DND-41 (cell line): ENCODE results near the gene ZSCAN2.

ENCODE experiments used
- ATAC-seq: fragments of 200-7000 bp; cut with Tn5 transposase; 3 replicates; pipeline ENCODE4 v1.9.1; 2021; ENCODE audit warnings: low read depth; ENCODE audit not compliant: insufficient read depth
- DNase-seq: peaks from one replicate; pipeline ENCODE4 v3.0.0-alpha.2; 2020
- H2AFZ ChIP-seq: 2 replicates; pipeline ENCODE4 v1.6.0; 2012; ENCODE audit warnings: low read depth, low read length
- H3K27ac ChIP-seq: 2 replicates; pipeline ENCODE4 v1.5.1; 2012; ENCODE audit warnings: low read length, inconsistent platforms
- H3K27me3 ChIP-seq: fragments of 200-600 bp; sonication (generic); 2 replicates; pipeline ENCODE4 v1.6.0; 2012; ENCODE audit warnings: low read length, mild to moderate bottlenecking, inconsistent platforms; ENCODE audit not compliant: insufficient read depth, poor library complexity
- H3K36me3 ChIP-seq: 2 replicates; pipeline ENCODE4 v1.5.1; 2012; ENCODE audit warnings: low read length, inconsistent platforms; ENCODE audit not compliant: insufficient read depth
- H3K4me1 ChIP-seq: 2 replicates; pipeline ENCODE4 v1.5.1; 2012; ENCODE audit warnings: mild to moderate bottlenecking, low read length; ENCODE audit not compliant: insufficient read depth
- H3K4me2 ChIP-seq: 2 replicates; pipeline ENCODE4 v1.6.0; 2012; ENCODE audit warnings: mild to moderate bottlenecking, moderate library complexity, low read length, inconsistent platforms; ENCODE audit not compliant: insufficient read depth
- H3K4me3 ChIP-seq, 2 experiments: fragments of 200-600 bp in 1 of 2; shearing (Covaris generic) in 1 of 2; 2 replicates each; pipeline ENCODE4 v1.5.1; 2012 to 2016; ENCODE audit warnings: inconsistent platforms in 2 of 2, low read length in 2 of 2, mild to moderate bottlenecking in 2 of 2, low read depth in 1 of 2, moderate library complexity in 1 of 2
- H3K79me2 ChIP-seq: 2 replicates; pipeline ENCODE4 v1.6.0; 2012; ENCODE audit warnings: low read length, inconsistent platforms; ENCODE audit not compliant: insufficient read depth
- H3K9ac ChIP-seq: 2 replicates; pipeline ENCODE4 v1.6.0; 2012; ENCODE audit warnings: low read depth, mild to moderate bottlenecking, inconsistent platforms, low read length, moderate library complexity
- H3K9me3 ChIP-seq: 2 replicates; pipeline ENCODE4 v1.5.1; 2012; ENCODE audit warnings: low read length, moderate library complexity, mild to moderate bottlenecking, inconsistent platforms; ENCODE audit not compliant: insufficient read depth, severe bottlenecking
- H4K20me1 ChIP-seq: 2 replicates; pipeline ENCODE4 v1.6.0; 2012; ENCODE audit warnings: low read length; ENCODE audit not compliant: insufficient read depth
- EZH2 ChIP-seq: IDR thresholded peaks from 3 replicates; pipeline ENCODE4 v1.6.1; 2012; ENCODE audit warnings: borderline replicate concordance, low read depth, mild to moderate bottlenecking, moderate library complexity, low read length, inconsistent platforms; ENCODE audit not compliant: severe bottlenecking
- TF ChIP-seq, protein P1 (sequence below): IDR thresholded peaks from 2 replicates; pipeline ENCODE4 v1.5.1; 2012; ENCODE audit warnings: borderline replicate concordance, low read length, moderate library complexity, mild to moderate bottlenecking; ENCODE audit not compliant: poor library complexity, severe bottlenecking; ENCODE audit errors: extremely low read depth

ZSCAN2 gene

DNA sequence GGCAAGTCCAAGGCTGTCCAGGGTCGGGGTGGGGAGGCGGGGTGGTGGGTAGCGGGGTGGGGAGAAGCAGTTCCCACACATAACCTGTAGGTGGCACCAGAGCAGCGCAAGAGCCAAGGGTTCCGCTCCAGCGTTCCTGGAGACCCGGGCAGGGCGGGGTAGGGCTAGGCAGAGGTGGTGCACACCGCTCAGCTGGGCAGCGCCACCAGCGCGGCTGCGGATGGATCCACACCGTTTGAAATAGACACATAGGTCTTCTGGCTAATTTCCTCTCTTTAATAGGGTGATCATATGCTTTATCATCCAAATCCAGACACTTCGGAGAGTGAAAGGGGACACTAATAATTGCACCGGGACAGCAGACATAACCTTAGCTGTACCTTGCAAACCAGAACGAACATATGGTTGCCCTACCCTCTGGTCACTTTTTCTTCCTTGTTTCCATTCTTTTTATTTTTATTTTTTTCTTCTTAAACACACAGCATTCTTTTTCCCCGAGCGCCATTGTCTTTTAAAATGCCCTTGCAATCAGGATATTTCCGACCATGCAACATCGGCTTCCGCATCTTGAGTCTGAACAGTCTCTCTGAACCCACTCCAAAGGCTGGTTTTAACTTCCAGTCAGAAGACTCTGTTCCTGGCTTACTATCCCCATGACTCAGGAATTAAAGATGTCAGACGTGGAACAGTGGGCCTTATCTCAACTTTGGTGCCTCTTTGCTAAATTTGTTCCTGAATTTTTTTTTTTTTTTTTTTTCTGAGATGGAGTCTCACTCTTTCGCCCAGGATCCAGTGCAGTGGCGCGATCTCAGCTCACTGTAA lies 12.5 kb upstream of the ZSCAN2 start:
- Histone ChIP-seq H2AFZ (peak overlapping the region; percentile 62), H4K20me1 (no peaks in the 10 kb centered on the region), H3K27ac (no peak overlapping the region), H3K4me3 (peak overlapping the region in 1 of 2 experiments; percentile 48; a peak in 2 of 4 replicates), H3K9me3 (no peaks in the 10 kb centered on the region), H3K4me1 (peaks cover 10% of the 10 kb centered on the region), H3K36me3 (no peaks in the 10 kb centered on the region), H3K79me2 (no peaks in the 10 kb centered on the region), H3K27me3 (no peaks in the 10 kb centered on the region), H3K4me2 (peak overlapping the region; percentile 68), H3K9ac (peak overlapping the region; percentile 28; the same call in 1 of the 2 replicates)
- peak; percentile 83 for DNase-seq
- TF ChIP-seq, protein P1, sequence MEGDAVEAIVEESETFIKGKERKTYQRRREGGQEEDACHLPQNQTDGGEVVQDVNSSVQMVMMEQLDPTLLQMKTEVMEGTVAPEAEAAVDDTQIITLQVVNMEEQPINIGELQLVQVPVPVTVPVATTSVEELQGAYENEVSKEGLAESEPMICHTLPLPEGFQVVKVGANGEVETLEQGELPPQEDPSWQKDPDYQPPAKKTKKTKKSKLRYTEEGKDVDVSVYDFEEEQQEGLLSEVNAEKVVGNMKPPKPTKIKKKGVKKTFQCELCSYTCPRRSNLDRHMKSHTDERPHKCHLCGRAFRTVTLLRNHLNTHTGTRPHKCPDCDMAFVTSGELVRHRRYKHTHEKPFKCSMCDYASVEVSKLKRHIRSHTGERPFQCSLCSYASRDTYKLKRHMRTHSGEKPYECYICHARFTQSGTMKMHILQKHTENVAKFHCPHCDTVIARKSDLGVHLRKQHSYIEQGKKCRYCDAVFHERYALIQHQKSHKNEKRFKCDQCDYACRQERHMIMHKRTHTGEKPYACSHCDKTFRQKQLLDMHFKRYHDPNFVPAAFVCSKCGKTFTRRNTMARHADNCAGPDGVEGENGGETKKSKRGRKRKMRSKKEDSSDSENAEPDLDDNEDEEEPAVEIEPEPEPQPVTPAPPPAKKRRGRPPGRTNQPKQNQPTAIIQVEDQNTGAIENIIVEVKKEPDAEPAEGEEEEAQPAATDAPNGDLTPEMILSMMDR, result peak; percentile 70
- no peak for TF ChIP-seq EZH2
- ATAC-seq, result peak; percentile 100

DNA sequence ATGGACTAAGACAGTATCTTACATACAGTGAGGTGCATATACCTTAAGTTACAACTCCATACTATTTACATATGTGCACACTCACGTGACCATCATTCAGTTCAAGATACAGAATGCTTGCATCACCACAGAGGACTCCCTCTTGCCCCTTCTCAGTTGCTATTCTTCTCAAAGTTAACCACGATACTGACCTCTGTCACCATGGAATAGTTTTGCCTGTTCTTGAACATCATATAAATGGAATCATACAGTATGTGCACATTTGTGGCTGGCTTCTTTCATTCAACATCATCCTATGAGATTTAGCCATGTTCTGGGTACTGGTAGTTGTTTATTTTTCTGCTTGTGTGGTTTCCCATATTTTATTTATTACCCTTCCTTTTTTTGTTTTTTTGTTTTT lies 10.4 kb upstream of the ZSCAN2 start:
- no peak for TF ChIP-seq EZH2
- TF ChIP-seq, protein P1, result no peak
- ATAC-seq (no peak), DNase-seq (no peak)
- Histone ChIP-seq H2AFZ (no peak overlapping the region), H3K27me3 (no peaks in the 10 kb centered on the region), H3K4me3 (no peak overlapping the region), H3K9me3 (no peaks in the 10 kb centered on the region), H3K27ac (no peak overlapping the region), H3K36me3 (no peaks in the 10 kb centered on the region), H3K4me1 (peaks cover 16% of the 10 kb centered on the region), H3K9ac (no peak overlapping the region), H3K4me2 (no peak overlapping the region), H3K79me2 (no peaks in the 10 kb centered on the region), H4K20me1 (no peaks in the 10 kb centered on the region)

DNA sequence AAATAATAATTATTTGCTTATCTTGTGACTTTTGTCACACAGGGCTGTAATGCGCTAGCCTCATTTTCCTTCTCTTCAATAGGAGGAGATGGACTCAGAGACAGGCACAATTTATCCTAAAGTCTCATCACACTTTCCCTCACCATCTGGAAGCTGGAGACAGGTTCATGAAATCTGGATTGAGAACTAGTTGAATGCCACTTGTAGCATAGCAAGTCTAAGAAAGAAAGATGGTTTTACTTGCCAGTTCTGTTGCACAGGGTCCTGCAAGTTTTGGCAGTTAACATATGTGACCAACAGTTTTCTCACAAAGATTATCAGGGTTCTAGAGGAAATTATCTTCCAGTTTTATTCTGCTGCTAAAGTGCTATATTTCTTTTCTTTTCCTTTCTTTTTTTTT lies 9.0 kb upstream of the ZSCAN2 start:
- DNase-seq (no peak), ATAC-seq (no peak)
- Histone ChIP-seq H3K27me3 (no peaks in the 10 kb centered on the region), H3K36me3 (no peaks in the 10 kb centered on the region), H3K79me2 (no peaks in the 10 kb centered on the region), H3K9me3 (no peaks in the 10 kb centered on the region), H3K4me3 (no peak overlapping the region), H3K27ac (no peak overlapping the region), H3K4me1 (peaks cover 16% of the 10 kb centered on the region), H3K4me2 (no peak overlapping the region), H3K9ac (no peak overlapping the region), H4K20me1 (no peaks in the 10 kb centered on the region), H2AFZ (no peak overlapping the region)
- TF ChIP-seq, protein P1, result no peak
- no peak for TF ChIP-seq EZH2
